C4-2B (cell line): ENCODE measurements around the gene NSUN2.

Experiments used
- ZFX ChIP-seq: fragments of 450-650 bp; IDR thresholded peaks from 2 replicates; pipeline ENCODE4 v1.6.1; 2017
- TF ChIP-seq, protein P1 (sequence below): fragments of 450-650 bp; conservative IDR thresholded peaks from 2 replicates; pipeline ENCODE4 v1.5.1; 2017; ENCODE audit warnings: mild to moderate bottlenecking

DNA sequence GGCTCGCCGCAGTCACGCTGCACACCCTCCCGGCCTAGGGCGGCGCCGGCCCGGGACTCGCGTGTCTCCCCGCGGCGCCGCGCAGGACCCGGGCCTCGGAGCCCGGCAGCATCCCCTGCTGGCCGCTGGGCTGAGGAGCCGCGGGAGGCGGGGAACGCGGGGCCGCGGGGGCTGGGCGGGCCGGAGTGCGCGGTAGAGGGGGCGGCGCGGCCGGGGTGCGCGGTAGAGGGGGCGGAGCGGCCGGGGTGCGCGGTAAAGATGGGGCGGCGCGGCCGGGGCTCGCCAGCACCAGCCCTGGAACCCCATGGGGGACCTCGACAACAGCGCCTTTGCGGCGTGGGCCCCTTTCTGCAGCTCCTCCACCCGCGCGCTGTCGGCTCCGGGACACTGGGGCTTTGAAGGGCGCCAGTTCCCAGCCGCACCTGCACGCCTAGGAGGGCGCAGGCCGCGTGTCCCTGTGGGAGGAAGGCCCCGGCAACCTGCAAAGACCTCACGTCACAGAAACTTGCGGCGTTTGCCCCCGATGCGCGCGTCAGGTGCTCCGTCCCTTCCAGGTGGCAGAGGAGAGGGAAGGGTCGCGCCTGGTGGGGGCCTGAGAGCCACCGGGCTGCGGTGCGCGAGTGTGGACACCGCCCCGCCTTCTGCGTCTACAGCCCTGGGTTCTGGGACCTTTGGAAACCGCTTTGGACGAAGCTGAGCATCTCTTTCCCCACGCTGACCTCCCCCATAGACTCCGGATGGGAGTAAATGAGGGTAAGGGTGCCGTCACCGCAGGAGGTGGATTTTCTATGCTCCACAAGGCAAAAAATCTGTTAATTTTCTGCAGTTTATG is 49.6 kb downstream of the NSUN2 start:
- TF ChIP-seq, protein P1, sequence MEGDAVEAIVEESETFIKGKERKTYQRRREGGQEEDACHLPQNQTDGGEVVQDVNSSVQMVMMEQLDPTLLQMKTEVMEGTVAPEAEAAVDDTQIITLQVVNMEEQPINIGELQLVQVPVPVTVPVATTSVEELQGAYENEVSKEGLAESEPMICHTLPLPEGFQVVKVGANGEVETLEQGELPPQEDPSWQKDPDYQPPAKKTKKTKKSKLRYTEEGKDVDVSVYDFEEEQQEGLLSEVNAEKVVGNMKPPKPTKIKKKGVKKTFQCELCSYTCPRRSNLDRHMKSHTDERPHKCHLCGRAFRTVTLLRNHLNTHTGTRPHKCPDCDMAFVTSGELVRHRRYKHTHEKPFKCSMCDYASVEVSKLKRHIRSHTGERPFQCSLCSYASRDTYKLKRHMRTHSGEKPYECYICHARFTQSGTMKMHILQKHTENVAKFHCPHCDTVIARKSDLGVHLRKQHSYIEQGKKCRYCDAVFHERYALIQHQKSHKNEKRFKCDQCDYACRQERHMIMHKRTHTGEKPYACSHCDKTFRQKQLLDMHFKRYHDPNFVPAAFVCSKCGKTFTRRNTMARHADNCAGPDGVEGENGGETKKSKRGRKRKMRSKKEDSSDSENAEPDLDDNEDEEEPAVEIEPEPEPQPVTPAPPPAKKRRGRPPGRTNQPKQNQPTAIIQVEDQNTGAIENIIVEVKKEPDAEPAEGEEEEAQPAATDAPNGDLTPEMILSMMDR: no peak
- TF ChIP-seq ZFX: no peak
